ENCODE data around the gene FMN1.

- TF ChIP-seq POLR2A (IDR thresholded peaks at IDR 0.05) (no peak), CTCF (IDR thresholded peaks at IDR 0.05) (no peak)
These were observed 340.9 kb downstream of the FMN1 start for GRCh38 chr15:32853592-32853991.
